GM10248 (cell line): ENCODE data around the gene KRTAP10-12.

ENCODE experiments used
- CTCF ChIA-PET: fragments of 300-600 bp; sonication (Branson Sonifier 250); formaldehyde crosslinking; extraction: SDS; loops from one replicate; lab custom pipeline; 2021; ENCODE audit warnings: antibody characterized with exemption; lab: Yijun Ruan, JAX
- POLR2A ChIA-PET: fragments of 350-650 bp; sonication (Branson Sonifier 250); formaldehyde crosslinking; extraction: SDS; loops from one replicate; lab custom pipeline; 2020; ENCODE audit warnings: antibody characterized with exemption; lab: Yijun Ruan, JAX
- DNase-seq: peaks from one replicate; pipeline ENCODE4 v3.0.0; 2012; ENCODE audit errors: extremely low spot score
- CTCF ChIP-seq: IDR thresholded peaks from 2 replicates; pipeline ENCODE4 v1.5.1; 2012; ENCODE audit warnings: mild to moderate bottlenecking, low read depth; ENCODE audit errors: extremely low read depth, missing control alignments, control extremely low read depth

Gene KRTAP10-12

GRCh38 chr21:44697811-44698734, 1.1 kb downstream of the KRTAP10-12 start:
- POLR2A ChIA-PET: no interaction called here
- DNase-seq: no peak
- TF ChIP-seq CTCF: no peak
- CTCF ChIA-PET: no interaction called here

- no peak for TF ChIP-seq CTCF
- ChIA-PET POLR2A (no interaction called here), CTCF (no interaction called here)
These were observed 2.6 kb downstream of the KRTAP10-12 start for GRCh38 chr21:44699502-44700001.

GRCh38 chr21:44700101-44701022, 3.4 kb downstream of the KRTAP10-12 start:
- ChIA-PET POLR2A (no interaction called here), CTCF (no interaction called here)
- TF ChIP-seq CTCF: no peak
- DNase-seq: no peak

More at GRCh38 chr21:44699502-44700001, 2.6 kb downstream of the KRTAP10-12 start:
- no peak for DNase-seq

GRCh38 chr21:44701023-44701400, 4.0 kb downstream of the KRTAP10-12 start:
- POLR2A ChIA-PET: no interaction called here
- TF ChIP-seq CTCF: no peak
- no peak for DNase-seq
- CTCF ChIA-PET: no interaction called here

- ChIA-PET CTCF (no interaction called here), POLR2A (no interaction called here)
- no peak for TF ChIP-seq CTCF
- DNase-seq: no peak
These were observed 4.6 kb downstream of the KRTAP10-12 start for GRCh38 chr21:44701541-44701940.

- no peak for TF ChIP-seq CTCF
- no peak for DNase-seq
- ChIA-PET POLR2A (no interaction called here), CTCF (no interaction called here)
These were observed 5.4 kb downstream of the KRTAP10-12 start for GRCh38 chr21:44702111-44702972.
